ENCODE results near the gene PAEP.
"Not testable (repeated sequence)": the region's sequence is repeated elsewhere in the genome, so short reads cannot be mapped to it uniquely, and the experiment has no call there.

Gene PAEP

DNA sequence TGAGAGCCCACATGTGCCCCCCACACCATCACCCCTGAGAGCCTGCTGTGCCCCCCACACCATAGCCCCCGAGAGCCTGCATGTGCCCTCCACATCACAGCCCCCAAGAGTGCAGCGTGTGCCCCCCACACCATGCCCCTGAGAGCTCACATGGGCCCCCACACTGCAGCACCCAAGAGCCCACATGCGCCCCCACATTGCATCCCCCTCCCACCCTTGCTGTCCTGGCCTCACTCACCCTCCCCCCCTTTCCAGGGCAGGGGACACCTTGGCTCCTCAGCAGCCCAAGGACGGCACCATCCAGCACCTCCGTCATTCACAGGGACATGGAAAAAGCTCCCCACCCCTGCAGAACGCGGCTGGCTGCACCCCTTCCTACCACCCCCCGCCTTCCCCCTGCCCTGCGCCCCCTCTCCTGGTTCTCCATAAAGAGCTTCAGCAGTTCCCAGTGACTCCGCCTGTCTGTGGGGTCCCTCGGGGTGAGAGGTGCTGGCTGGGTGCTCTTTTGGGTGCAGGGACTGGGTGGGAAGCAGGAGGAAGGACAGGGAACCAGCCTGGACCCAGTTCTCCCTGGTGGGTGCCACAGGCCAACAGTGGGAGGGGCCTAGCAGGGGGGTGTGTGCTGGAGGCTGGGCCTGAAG, 35.3 kb upstream of the PAEP start:
- peak in 1 of 2 experiments; percentile 7 for DNase-seq

DNA sequence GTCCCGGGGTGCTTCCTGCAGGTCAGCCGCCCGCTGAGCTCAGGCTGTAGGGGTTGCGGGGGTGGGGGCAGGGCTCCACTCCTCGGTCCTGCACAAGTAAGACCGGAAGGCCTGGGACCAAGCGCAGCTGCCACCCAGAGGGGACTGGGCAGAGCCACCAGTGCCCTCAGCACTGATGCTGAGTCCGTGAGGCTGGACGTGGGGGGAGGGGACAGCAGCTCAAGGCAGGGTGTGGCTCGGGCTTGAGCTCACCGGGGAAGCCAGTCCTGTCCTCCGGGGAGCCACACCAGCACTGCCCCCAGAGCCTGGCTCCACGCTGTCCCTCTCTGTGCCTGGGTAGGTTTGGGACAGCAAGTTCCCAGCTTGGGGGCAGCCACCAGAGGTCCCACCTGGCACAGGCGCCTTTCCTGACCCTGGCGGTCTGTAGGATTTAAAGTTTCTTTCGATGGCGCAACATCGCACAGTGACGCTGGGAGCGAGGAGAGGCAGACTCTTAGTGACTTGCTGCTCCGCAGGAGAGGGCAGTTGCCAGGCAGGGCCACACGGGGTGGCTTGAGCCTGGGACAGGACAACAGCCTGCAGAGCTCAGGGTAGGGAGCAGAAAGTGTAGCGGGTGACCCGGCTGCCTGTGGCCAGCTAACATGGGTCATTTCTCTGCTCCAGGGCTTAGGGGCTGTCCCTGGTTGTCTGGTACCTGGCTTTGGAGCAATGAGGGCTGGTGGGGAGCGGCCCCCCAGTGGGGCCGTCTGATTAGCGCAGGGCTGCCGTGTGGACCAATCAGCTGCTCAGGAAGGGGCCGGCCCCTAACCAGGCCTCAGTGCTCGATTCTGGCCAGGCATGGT, 34.6 kb upstream of the PAEP start:
- peak in 1 of 2 experiments; percentile 10 for DNase-seq

DNA sequence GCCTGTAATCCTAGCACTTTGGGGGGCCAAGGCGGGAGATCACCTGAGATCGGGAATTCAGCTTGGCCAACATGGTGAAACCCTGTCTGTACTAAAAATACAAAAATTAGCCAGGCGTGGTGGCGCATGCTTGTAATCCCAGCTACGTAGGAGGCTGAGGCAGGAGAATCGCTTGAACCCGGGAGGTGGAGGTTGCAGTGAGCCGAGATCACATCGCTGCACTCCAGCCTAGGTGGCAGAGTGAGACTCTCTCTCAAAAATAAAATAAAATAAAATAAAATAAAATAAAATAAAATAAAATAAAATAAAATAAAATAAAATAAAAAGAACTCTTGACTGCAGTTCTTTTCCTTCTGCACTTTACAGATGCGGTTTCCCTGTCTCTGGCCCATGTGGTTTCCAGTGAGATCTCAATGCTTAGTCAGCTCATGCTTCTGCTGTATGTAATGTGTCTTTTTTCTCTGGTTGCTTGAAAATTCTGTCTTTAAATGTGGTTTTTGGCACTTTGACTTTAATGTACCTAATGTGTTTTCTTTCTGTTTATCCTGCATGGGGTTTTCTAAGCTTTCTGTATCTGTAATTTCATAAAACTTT, 32.6 kb upstream of the PAEP start:
- not testable (repeated sequence) for DNase-seq

DNA sequence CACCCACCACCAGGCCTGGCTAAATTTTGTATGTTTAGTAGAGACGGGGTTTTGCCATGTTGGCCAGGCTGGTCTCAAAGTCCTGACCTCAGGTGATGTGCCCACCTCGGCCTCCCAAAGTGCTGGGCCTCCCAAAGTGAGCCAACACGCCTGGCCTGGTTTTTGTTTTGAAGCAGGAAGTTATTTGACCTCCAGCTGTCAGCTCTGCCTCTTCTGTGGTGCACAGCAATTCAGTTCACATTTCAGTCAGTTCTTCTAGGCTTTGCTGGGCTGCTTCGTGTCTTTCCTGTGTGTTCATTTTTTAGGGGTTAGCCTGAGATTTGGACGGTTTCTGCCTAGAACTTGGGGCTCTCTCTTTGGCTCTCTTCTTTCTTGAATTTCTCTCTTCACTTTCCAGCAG, 31.4 kb upstream of the PAEP start:
- DNase-seq, result no peak

- no peak for DNase-seq
Observed at GRCh38 chr9:135531096-135531495, 30.5 kb upstream of the PAEP start.

GRCh38 chr9:135533113-135533512, 28.4 kb upstream of the PAEP start:
- DNase-seq, result no peak

- peak in 1 of 2 experiments; percentile 1 for DNase-seq
Observed at GRCh38 chr9:135533674-135534073, 27.9 kb upstream of the PAEP start.

DNA sequence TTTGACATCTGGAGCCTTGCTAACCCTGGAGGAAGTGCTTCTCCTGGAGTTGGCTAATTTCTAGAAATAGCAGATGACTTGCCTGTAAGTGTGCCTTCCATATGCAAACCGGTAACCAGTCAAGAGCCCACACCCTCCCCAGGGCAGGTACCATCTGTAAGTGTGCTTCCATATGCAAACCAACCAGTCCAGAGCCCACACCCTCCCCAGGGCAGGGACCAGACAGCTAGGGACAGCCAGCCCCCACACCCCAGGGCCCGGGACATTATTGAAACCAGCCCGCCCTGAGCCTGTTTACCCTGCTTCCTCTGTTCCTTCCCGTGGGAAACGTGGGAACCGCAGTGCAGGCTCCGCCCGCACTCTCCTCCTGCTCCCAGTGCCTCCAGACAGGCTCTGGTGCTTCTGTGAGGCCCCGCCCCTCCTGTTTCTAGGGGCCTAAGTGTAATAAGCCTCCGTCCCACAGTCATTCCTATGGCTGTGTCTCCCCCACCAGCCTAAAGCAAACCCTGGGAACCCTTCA, 27.3 kb upstream of the PAEP start:
- not testable (repeated sequence) for DNase-seq

DNA sequence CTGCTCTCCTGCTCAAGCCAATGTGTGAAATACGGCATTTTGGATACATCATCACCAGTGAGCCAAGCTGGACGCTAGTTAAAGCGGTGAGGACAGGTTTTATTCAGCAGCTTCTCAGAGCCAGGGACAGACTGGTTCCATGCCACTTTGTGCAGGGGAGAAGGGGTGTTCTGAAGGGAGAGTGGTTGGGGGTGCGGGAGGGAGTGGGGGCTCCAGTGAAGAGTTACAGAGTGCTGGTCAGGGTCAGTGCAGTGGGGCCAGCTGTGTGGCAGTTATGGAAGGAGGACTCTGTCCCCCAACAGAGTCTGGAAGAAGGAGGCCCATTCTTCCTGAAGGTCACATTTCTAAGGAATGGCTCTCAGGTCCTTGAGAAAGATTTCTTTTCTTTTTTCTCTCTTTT, 26.7 kb upstream of the PAEP start:
- not testable (repeated sequence) for DNase-seq

DNA sequence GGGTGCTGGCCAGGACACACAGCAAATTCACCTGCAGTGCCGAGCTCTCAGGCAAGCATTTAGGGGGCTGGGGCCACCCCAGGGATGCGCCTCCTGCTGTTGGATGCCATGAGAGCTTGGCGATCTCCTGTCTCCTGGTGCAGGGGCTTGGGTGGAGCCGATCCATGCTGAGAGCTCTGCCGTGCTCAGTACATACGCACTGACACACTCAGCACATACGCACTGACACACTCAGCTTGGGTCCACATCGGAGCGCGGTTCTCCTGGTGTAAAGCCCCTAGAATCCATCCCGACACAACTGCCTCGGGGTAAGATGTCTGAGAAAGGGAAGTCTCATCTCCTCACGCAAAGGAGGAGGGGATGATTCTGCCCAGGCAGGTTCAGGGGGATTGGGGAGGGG, 25.9 kb upstream of the PAEP start:
- not testable (repeated sequence) for DNase-seq

- no peak for DNase-seq
Observed at GRCh38 chr9:135536216-135536615, 25.3 kb upstream of the PAEP start.

DNA sequence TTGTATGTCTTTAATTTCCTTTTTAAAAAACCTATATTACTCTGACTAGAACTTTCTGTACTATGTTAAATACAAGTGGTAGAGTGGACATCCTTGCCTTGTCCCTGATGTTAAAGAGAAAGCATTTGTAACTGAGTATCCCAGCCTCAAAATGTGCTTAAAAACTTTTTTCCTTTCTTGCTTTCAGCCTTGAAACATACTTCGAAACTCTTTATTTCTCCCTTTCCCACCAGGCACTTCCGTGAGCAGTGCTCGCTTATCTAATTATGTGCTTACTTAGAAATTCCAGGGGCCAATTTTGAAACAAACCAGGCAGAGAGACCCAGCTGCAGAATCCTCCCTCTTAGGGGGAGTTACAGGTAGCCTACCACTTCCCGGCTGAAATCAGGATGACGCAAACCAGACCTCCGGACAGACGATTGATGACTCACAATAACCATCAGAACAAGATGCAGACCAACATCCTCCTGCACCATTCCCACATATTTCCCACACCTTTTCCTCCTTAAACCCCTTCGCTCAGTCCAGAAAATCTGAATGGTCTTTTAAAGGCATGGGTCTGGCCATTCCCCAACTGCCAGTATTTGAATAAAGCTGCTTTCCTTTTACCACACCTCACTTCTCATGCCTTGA, 18.2 kb upstream of the PAEP start:
- DNase-seq, result not testable (repeated sequence)

- DNase-seq, result no peak
Observed at GRCh38 chr9:135544981-135545635, 16.4 kb upstream of the PAEP start.

DNA sequence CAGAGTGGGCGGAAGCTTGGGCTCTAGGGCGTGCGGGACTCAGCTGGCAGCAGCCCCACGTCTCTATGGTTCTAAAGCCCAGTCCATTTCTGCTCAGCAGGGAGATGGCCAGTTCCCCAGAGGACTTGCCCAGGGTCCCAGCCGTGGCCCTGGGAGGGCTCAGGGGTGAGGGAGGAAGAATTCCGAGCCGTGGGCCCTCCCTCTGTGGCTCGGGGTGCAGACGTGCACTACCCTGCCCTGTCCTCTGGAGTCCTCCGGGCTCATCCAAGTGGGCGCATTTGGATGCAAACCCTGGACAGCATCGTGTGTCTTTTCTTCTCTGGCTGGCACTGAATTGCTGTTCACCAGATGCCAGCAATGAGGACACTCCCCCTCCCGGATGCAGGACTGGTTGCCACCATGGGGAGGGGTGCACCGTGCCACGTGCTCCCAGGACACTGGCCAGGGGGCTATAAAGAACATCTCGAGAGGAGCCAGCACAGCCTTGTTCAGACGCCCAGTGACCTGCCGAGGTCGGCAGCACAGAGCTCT, 15.8 kb upstream of the PAEP start, which contains the start of gene OBP2A:
Gene OBP2A, plus strand, starts transcription at position 481 of the 531 bp plus-strand sequence. CDS start 55 bp downstream, outside the sequence.
- not testable (repeated sequence) for DNase-seq

- not testable (repeated sequence) for DNase-seq
Observed at GRCh38 chr9:135546792-135547617, 14.6 kb upstream of the PAEP start.

DNA sequence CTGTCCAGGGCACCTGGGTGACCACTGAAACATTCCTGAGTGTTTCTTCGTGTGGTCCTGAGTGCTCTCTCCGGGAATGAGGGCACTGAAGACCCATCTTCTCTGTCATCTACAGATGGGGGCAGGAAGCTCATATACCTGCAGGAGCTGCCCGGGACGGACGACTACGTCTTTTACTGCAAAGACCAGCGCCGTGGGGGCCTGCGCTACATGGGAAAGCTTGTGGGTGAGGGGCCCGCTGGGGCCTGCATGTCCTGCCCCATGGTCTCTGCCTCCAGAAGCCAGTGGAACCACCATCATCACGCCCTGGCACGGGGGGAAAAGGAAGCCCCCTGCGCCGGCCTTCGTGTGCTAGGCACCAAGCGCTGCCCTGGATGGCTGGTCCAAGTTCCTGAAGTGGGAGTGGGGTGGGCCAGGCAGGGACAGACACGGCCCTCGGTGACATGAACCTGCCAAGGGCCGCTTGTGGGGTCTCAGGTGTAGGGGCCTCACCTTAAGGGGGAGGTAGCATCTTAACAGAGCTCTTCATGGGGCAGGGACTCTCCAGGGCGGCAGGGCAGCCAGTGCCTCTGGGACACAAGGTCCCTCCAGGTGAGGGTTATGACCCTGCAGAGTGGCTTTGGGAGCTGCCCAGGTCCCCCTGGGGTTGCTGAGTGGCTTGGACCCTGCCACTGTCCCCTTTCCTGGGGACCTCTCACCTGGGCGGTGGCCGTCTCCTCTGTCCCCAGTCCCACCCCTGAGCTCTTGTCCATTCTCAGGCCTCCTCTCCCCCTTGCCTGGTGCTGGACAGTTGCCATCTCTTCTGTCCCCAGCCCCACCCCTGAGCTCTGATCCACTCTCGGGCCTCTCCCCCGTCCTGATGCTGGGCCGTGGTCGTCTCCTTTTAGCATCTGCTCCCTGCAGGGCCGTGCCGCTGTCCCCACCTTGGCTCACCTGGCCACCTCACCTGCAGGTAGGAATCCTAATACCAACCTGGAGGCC, 13.5 kb upstream of the PAEP start:
- DNase-seq, result no peak

GRCh38 chr9:135549478-135550343, 11.8 kb upstream of the PAEP start:
- not testable (repeated sequence) for DNase-seq

DNA sequence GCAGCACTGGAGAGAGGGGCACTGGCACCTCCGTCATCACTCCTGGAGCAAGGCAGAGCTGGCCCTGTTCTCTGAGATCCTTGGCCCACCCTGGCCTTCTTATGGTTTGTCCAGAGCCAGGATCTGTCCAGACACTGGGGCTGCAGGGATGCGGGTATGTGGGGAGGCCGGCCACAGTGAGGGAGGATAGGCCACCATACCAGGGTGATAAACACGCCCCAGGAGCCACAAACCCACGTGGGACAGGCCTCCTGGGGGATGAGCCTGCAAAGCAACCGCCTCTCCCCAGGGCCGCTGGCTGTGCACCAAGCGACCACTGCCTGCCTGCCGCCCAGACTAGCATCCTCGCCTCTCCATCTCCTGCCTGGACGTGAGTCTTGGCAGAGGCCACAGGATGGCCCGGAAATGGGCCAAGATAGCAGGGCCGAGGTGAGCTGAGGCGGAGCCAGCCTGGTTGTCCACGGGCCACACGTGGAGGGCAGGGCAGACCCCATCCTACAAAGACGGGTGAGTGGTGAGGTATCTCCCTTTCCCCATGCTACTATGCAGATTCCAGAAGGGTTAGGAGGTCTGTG, 11.1 kb upstream of the PAEP start:
- DNase-seq, result no peak

- DNase-seq, result no peak
Observed at GRCh38 chr9:135551031-135551430, 10.5 kb upstream of the PAEP start.

All from activated T-cell treated with anti-CD3 and anti-CD28 coated beads, Interleukin-2, amount 50 U/mL, for 48 hours (primary cell).